Smooth muscle cell (in vitro differentiated cells): Measurements from ENCODE around the gene CNTNAP5. TPM values are rescaled to one million over a fixed set of nuclear protein-coding genes. Genes with fewer than 3 reads are reported as not detected.

Experiments
- DNase-seq: peaks from one replicate; lab custom pipeline; 2025; ENCODE audit not compliant: unreplicated experiment; lab: John Stamatoyannopoulos, UW
- H2AFZ ChIP-seq: fragments of 200-600 bp; sonication (generic); 2 replicates; pipeline ENCODE4 v1.6.0; 2016; ENCODE audit warnings: antibody characterized with exemption, low read depth, mild to moderate bottlenecking
- H3F3A ChIP-seq: fragments of 200-600 bp; sonication (generic); 2 replicates; pipeline ENCODE4 v1.6.0; 2017; ENCODE audit warnings: antibody characterized with exemption, low read depth
- H3K27ac ChIP-seq: fragments of 200-600 bp; sonication (generic); 2 replicates; pipeline ENCODE4 v1.5.1; 2016; ENCODE audit warnings: low read depth, mild to moderate bottlenecking
- H3K27me3 ChIP-seq: fragments of 200-600 bp; sonication (generic); 2 replicates; pipeline ENCODE4 v1.6.1; 2016; ENCODE audit warnings: low read depth, mild to moderate bottlenecking
- H3K36me3 ChIP-seq: fragments of 200-600 bp; sonication (generic); 2 replicates; pipeline ENCODE4 v1.5.1; 2016; ENCODE audit warnings: low read depth
- H3K4me1 ChIP-seq: fragments of 200-600 bp; sonication (generic); 2 replicates; pipeline ENCODE4 v1.5.1; 2016; ENCODE audit warnings: low read depth
- H3K4me2 ChIP-seq: fragments of 200-600 bp; sonication (generic); 2 replicates; pipeline ENCODE4 v1.6.0; 2016; ENCODE audit warnings: mild to moderate bottlenecking
- H3K4me3 ChIP-seq: fragments of 200-600 bp; sonication (generic); 2 replicates; pipeline ENCODE4 v1.5.1; 2016; ENCODE audit warnings: mild to moderate bottlenecking
- H3K79me2 ChIP-seq: fragments of 200-600 bp; sonication (generic); 2 replicates; pipeline ENCODE4 v1.6.0; 2016; ENCODE audit warnings: low read depth, mild to moderate bottlenecking
- H3K9ac ChIP-seq: fragments of 200-600 bp; sonication (generic); 2 replicates; pipeline ENCODE4 v1.6.0; 2016; ENCODE audit warnings: low read depth
- H3K9me3 ChIP-seq: fragments of 200-600 bp; sonication (generic); replicated peaks from 2 replicates; pipeline ENCODE4 v1.5.1; 2016; ENCODE audit warnings: low read depth
- H4K20me1 ChIP-seq: fragments of 200-600 bp; sonication (generic); 2 replicates; pipeline ENCODE4 v1.6.0; 2016; ENCODE audit warnings: low read depth
- CTCF ChIP-seq: fragments of 200-600 bp; sonication (generic); IDR thresholded peaks from 2 replicates; pipeline ENCODE4 v1.5.1; 2017; ENCODE audit warnings: borderline replicate concordance, mild to moderate bottlenecking, antibody characterized with exemption; ENCODE audit not compliant: insufficient read depth, poor library complexity, severe bottlenecking
- WGBS: methylation state at CpG from one replicate; pipeline ENCODE4 v1.1.7; 2016; ENCODE audit warnings: low lambda C conversion rate; 5-methylcytosine and 5-hydroxymethylcytosine counted together
- polyA plus RNA-seq: library from polyadenylated mRNA; unstranded; fragments of >200 nt; fragmentation: Nextera tagmentation; extraction: Ambion mirVana; gene quantifications from 2 replicates; pipeline ENCODE4 v1.2.1, GENCODE V29; 2016
- total RNA-seq: library from RNA; depleted of rRNA; stranded (reverse); fragments of >200 nt; gene quantifications from 2 replicates; pipeline ENCODE4 v1.2.3, GENCODE V29; 2014

CNTNAP5 gene
- total and polyA plus RNA-seq, 2 experiments from 2014 or later: not detected

- no peak overlapping the region for H3K4me2 ChIP-seq
- no peaks in the 10 kb centered on the region for H3K79me2 ChIP-seq
- no peaks in the 10 kb centered on the region for H3K4me1 ChIP-seq
- H3F3A ChIP-seq: no peaks in the 10 kb centered on the region
- WGBS: 88% methylated on average over 3 of the region's 3 CpGs
- no peak for TF ChIP-seq CTCF
- H2AFZ ChIP-seq: no peak overlapping the region
- H4K20me1 ChIP-seq: no peaks in the 10 kb centered on the region
- no peak overlapping the region for H3K27ac ChIP-seq
- no peaks in the 10 kb centered on the region for H3K27me3 ChIP-seq
- no peak overlapping the region for H3K4me3 ChIP-seq
- H3K36me3 ChIP-seq: no peaks in the 10 kb centered on the region
- no peak for DNase-seq
- no peak overlapping the region for H3K9ac ChIP-seq
- H3K9me3 ChIP-seq: no peaks in the 10 kb centered on the region
Measured at GRCh38 chr2:124571836-124572235, 546.7 kb downstream of the CNTNAP5 start.

GRCh38 chr2:124572934-124573634 is 548.0 kb downstream of the CNTNAP5 start:
- Histone ChIP-seq H3K79me2 (no peaks in the 10 kb centered on the region), H3K27me3 (no peaks in the 10 kb centered on the region), H3K9ac (no peak overlapping the region), H2AFZ (no peak overlapping the region), H3K4me1 (no peaks in the 10 kb centered on the region), H3K36me3 (no peaks in the 10 kb centered on the region), H4K20me1 (no peaks in the 10 kb centered on the region), H3K4me2 (no peak overlapping the region), H3K27ac (no peak overlapping the region), H3K9me3 (no peaks in the 10 kb centered on the region), H3K4me3 (no peak overlapping the region), H3F3A (no peaks in the 10 kb centered on the region)
- no peak for DNase-seq
- no peak for TF ChIP-seq CTCF
- 68% methylated on average over 1 of the region's 1 CpG for WGBS

- H4K20me1 ChIP-seq: no peaks in the 10 kb centered on the region
- H3K27me3 ChIP-seq: no peaks in the 10 kb centered on the region
- TF ChIP-seq CTCF: no peak
- H3F3A ChIP-seq: no peaks in the 10 kb centered on the region
- H3K36me3 ChIP-seq: no peaks in the 10 kb centered on the region
- H3K4me3 ChIP-seq: no peak overlapping the region
- H3K9ac ChIP-seq: no peak overlapping the region
- H3K4me2 ChIP-seq: no peak overlapping the region
- no peaks in the 10 kb centered on the region for H3K9me3 ChIP-seq
- WGBS: 96% methylated on average over 2 of the region's 2 CpGs
- no peak overlapping the region for H2AFZ ChIP-seq
- DNase-seq: no peak
- no peak overlapping the region for H3K27ac ChIP-seq
- no peaks in the 10 kb centered on the region for H3K4me1 ChIP-seq
- no peaks in the 10 kb centered on the region for H3K79me2 ChIP-seq
Measured at GRCh38 chr2:124575497-124575896, 550.4 kb downstream of the CNTNAP5 start.

- no peaks in the 10 kb centered on the region for H3K9me3 ChIP-seq
- H3K27ac ChIP-seq: no peak overlapping the region
- H3K27me3 ChIP-seq: no peaks in the 10 kb centered on the region
- H3K9ac ChIP-seq: no peak overlapping the region
- no peaks in the 10 kb centered on the region for H3F3A ChIP-seq
- TF ChIP-seq CTCF: no peak
- H3K4me2 ChIP-seq: no peak overlapping the region
- H3K4me3 ChIP-seq: no peak overlapping the region
- no peaks in the 10 kb centered on the region for H4K20me1 ChIP-seq
- no peak overlapping the region for H2AFZ ChIP-seq
- no peak for DNase-seq
- H3K36me3 ChIP-seq: no peaks in the 10 kb centered on the region
- H3K79me2 ChIP-seq: no peaks in the 10 kb centered on the region
- WGBS: 67% methylated on average over 4 of the region's 4 CpGs
- H3K4me1 ChIP-seq: no peaks in the 10 kb centered on the region
Measured at GRCh38 chr2:124580263-124580662, 555.2 kb downstream of the CNTNAP5 start.
